DMS79 treated with DMSO at 0.1 percent for 48 hours (cell line): ENCODE data around the gene DNAJC17.

Experiments
- DNase-seq: peaks from one replicate; lab custom pipeline; 2025; lab: John Stamatoyannopoulos, UW

The DNAJC17 gene

GRCh38 chr15:40739854-40740253 is 67.4 kb downstream of the DNAJC17 start:
- no peak for DNase-seq

GRCh38 chr15:40739047-40739446 is 68.2 kb downstream of the DNAJC17 start:
- no peak for DNase-seq

- DNase-seq, result no peak
Observed at GRCh38 chr15:40737048-40737447, 70.2 kb downstream of the DNAJC17 start.

- DNase-seq, result no peak
Observed at GRCh38 chr15:40736575-40736974, 70.7 kb downstream of the DNAJC17 start.

- DNase-seq, result no peak
Observed at GRCh38 chr15:40731034-40731433, 76.2 kb downstream of the DNAJC17 start.

- DNase-seq, result no peak
Observed at GRCh38 chr15:40723919-40724318, 83.4 kb downstream of the DNAJC17 start.

- no peak for DNase-seq
Observed at GRCh38 chr15:40722934-40723333, 84.3 kb downstream of the DNAJC17 start.

- no peak for DNase-seq
Observed at GRCh38 chr15:40722354-40722753, 84.9 kb downstream of the DNAJC17 start.

- no peak for DNase-seq
Observed at GRCh38 chr15:40721701-40722100, 85.6 kb downstream of the DNAJC17 start.

- no peak for DNase-seq
Observed at GRCh38 chr15:40716165-40716564, 91.1 kb downstream of the DNAJC17 start.
